ENCODE measurements around the gene VPREB3.

The VPREB3 gene

GRCh38 chr22:23716811-23717801 lies 37.1 kb downstream of the VPREB3 start:
- peak; percentile 91 to 93 for DNase-seq
- TF ChIP-seq GATA1 (IDR thresholded peaks at IDR 0.05; ENCODE audit: low read depth, low read length) (no peak), POLR2A (IDR thresholded peaks at IDR 0.05; ENCODE audit: low read length) (peak; percentile 84)

- TF ChIP-seq POLR2A (IDR thresholded peaks at IDR 0.05; ENCODE audit: low read length), result no peak
- no peak for TF ChIP-seq GATA1 (IDR thresholded peaks at IDR 0.05; ENCODE audit: low read depth, low read length)
- DNase-seq, result peak; percentile 21
Observed at GRCh38 chr22:23715806-23716375, 38.3 kb downstream of the VPREB3 start.

GRCh38 chr22:23714596-23715578 lies 39.3 kb downstream of the VPREB3 start:
- no peak for TF ChIP-seq POLR2A (IDR thresholded peaks at IDR 0.05; ENCODE audit: low read length)
- TF ChIP-seq GATA1 (IDR thresholded peaks at IDR 0.05; ENCODE audit: low read depth, low read length), result no peak
- DNase-seq, result peak; percentile 14 to 50

- no peak for TF ChIP-seq GATA1 (IDR thresholded peaks at IDR 0.05; ENCODE audit: low read depth, low read length)
- no peak for TF ChIP-seq POLR2A (IDR thresholded peaks at IDR 0.05; ENCODE audit: low read length)
- no peak for DNase-seq
Observed at GRCh38 chr22:23713696-23714595, 40.3 kb downstream of the VPREB3 start.

- DNase-seq, result no peak
- TF ChIP-seq POLR2A (IDR thresholded peaks at IDR 0.05; ENCODE audit: low read length), result no peak
- TF ChIP-seq GATA1 (IDR thresholded peaks at IDR 0.05; ENCODE audit: low read depth, low read length), result no peak
Observed at GRCh38 chr22:23712256-23712655, 42.0 kb downstream of the VPREB3 start.

GRCh38 chr22:23709107-23709506 lies 45.1 kb downstream of the VPREB3 start:
- TF ChIP-seq POLR2A (IDR thresholded peaks at IDR 0.05; ENCODE audit: low read length), result no peak
- no peak for TF ChIP-seq GATA1 (IDR thresholded peaks at IDR 0.05; ENCODE audit: low read depth, low read length)
- no peak for DNase-seq

GRCh38 chr22:23708270-23708669 lies 46.0 kb downstream of the VPREB3 start:
- no peak for DNase-seq
- TF ChIP-seq GATA1 (IDR thresholded peaks at IDR 0.05; ENCODE audit: low read depth, low read length) (no peak), POLR2A (IDR thresholded peaks at IDR 0.05; ENCODE audit: low read length) (no peak)

- TF ChIP-seq GATA1 (IDR thresholded peaks at IDR 0.05; ENCODE audit: low read depth, low read length) (no peak), POLR2A (IDR thresholded peaks at IDR 0.05; ENCODE audit: low read length) (no peak)
- DNase-seq, result no peak
Observed at GRCh38 chr22:23705358-23705757, 48.9 kb downstream of the VPREB3 start.

GRCh38 chr22:23704829-23705228 lies 49.4 kb downstream of the VPREB3 start:
- no peak for DNase-seq
- TF ChIP-seq POLR2A (IDR thresholded peaks at IDR 0.05; ENCODE audit: low read length) (no peak), GATA1 (IDR thresholded peaks at IDR 0.05; ENCODE audit: low read depth, low read length) (no peak)

- no peak for DNase-seq
- TF ChIP-seq POLR2A (IDR thresholded peaks at IDR 0.05; ENCODE audit: low read length) (no peak), GATA1 (IDR thresholded peaks at IDR 0.05; ENCODE audit: low read depth, low read length) (no peak)
Observed at GRCh38 chr22:23704062-23704461, 50.2 kb downstream of the VPREB3 start.
